Measurements from ENCODE around the gene SPPL2B. TPM values are rescaled to one million over a fixed set of nuclear protein-coding genes. Genes with fewer than 3 reads are reported as not detected.

SPPL2B gene
- total RNA-seq, 4 donors from 2014 or later = 149 to 367 (median 242) TPM

GRCh38 chr19:2338055-2338615 lies 9.7 kb downstream of the SPPL2B start:
- no peak for TF ChIP-seq POLR2AphosphoS5 (IDR thresholded peaks at IDR 0.05)
- no peak for TF ChIP-seq CTCF (IDR thresholded peaks at IDR 0.05)
- TF ChIP-seq POLR2A (IDR thresholded peaks at IDR 0.05) = no peak
- no peak for TF ChIP-seq EP300 (IDR thresholded peaks at IDR 0.05; ENCODE audit: low read depth)
- H3K27me3 ChIP-seq = no peaks in the 10 kb centered on the region
- no peak for DNase-seq
- no peak overlapping the region for H3K4me3 ChIP-seq
- 89% methylated on average over 14 of the region's 21 CpGs; no CpG with 5 or more reads in 1 of the 2 donors for WGBS, 2 donors (ENCODE audit: low coverage in 1 of 2)
- H3K9me3 ChIP-seq = no peaks in the 10 kb centered on the region
- H3K36me3 ChIP-seq = peaks cover 0 to 5% (median 0%) of the 10 kb centered on the region in 4 donors
- in situ Hi-C loops (cut with MboI; ENCODE audit: low pct_ligation_motif_present in 1 of 4, low pct_unique_long_range_greater_than_20kb in 1 of 4, low sequenced_read_pairs in 3 of 4) (no loop called here), intact Hi-C loops (cut with DNase I; ENCODE audit: low total_unique reads) (no loop called here)
- peaks cover 11 to 21% (median 13%) of the 10 kb centered on the region in 4 donors for H3K4me1 ChIP-seq
- H3K27ac ChIP-seq = no peak overlapping the region

DNA sequence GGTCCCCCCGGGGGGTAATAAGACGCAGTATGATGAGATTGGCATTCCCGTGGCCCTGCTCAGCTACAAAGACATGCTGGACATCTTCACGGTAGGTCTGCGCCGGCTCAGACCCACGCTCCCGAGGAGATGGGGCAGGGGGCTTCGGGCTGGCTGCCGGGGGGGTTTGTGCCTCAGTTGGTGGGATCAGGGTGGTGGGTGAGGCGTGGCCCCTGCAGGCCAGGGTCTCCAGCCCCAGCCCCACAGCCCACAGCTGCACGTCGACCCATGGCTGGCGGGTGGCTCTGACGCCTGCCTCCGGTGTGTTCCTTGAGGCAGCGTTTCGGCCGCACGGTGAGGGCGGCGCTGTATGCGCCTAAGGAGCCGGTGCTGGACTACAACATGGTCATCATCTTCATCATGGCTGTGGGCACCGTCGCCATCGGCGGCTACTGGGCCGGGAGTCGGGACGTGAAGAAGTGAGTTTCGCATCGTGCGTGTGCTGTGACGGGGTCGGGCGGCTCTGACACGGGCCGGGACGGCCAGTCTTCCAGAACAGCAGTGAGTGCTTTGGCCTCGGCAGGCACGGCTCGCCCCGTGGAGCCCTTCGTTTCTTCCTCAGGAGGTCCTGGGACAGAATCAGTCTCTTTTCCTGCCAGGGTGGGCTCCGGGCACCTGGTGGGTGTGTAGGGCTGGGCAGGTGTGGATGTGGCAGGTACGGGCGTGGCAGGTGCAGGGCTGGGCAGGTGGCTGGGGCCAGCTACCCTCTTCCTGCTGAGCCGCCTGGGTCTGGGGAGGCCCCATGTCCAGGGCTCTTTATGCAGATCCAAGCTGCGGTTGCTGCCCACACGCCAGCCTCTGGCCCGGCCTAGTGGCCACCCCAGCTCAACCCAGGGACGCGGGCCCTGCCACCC lies 10.5 kb downstream of the SPPL2B start:
- Histone ChIP-seq H3K4me1 (peaks cover 2 to 12% (median 4%) of the 10 kb centered on the region in 4 donors), H3K27me3 (no peaks in the 10 kb centered on the region), H3K36me3 (peaks cover 0 to 5% (median 0%) of the 10 kb centered on the region in 4 donors), H3K27ac (no peak overlapping the region), H3K4me3 (no peak overlapping the region), H3K9me3 (no peaks in the 10 kb centered on the region)
- in situ Hi-C loops (cut with MboI; ENCODE audit: low pct_ligation_motif_present in 1 of 4, low pct_unique_long_range_greater_than_20kb in 1 of 4, low sequenced_read_pairs in 3 of 4) (no loop called here), intact Hi-C loops (cut with DNase I; ENCODE audit: low total_unique reads) (no loop called here)
- TF ChIP-seq POLR2AphosphoS5 (IDR thresholded peaks at IDR 0.05) = no peak
- TF ChIP-seq EP300 (IDR thresholded peaks at IDR 0.05; ENCODE audit: low read depth) = no peak
- TF ChIP-seq CTCF (IDR thresholded peaks at IDR 0.05) = no peak
- DNase-seq = no peak
- WGBS, 2 donors (ENCODE audit: low coverage in 1 of 2) = 85% methylated on average over 35 of the region's 54 CpGs; no CpG with 5 or more reads in 1 of the 2 donors

DNA sequence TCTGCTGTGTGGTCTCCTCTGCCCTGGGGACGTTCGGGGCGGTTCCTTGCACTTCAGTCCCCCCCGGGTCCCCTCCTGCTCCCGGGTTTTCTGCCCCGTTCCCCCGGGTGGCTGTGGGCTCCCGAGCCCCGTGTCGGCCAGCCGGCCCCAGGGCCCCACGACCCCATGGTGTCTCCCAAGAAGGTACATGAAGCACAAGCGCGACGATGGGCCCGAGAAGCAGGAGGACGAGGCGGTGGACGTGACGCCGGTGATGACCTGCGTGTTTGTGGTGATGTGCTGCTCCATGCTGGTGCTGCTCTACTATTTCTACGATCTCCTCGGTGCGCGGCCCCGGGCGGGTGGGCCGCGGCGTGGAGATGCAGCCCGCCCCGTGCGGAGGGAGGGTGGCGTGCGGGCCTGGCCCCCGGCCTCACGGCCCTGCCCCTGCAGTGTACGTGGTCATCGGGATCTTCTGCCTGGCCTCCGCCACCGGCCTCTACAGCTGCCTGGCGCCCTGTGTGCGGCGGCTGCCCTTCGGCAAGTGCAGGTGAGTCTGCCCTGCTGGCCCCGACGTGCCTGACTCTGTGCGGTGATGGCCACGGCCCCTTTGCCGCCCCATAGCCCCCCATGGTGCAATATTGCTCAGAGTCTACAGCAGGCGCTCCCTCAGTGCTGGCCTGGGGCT lies 11.3 kb downstream of the SPPL2B start:
- DNase-seq = no peak
- Histone ChIP-seq H3K4me1 (peaks cover 0 to 5% (median 0%) of the 10 kb centered on the region in 4 donors), H3K4me3 (no peak overlapping the region), H3K9me3 (no peaks in the 10 kb centered on the region), H3K27ac (no peak overlapping the region), H3K36me3 (peaks cover 0 to 5% (median 0%) of the 10 kb centered on the region in 4 donors), H3K27me3 (no peaks in the 10 kb centered on the region)
- intact Hi-C loops (cut with DNase I; ENCODE audit: low total_unique reads) = no loop called here
- WGBS, 2 donors (ENCODE audit: low coverage in 1 of 2) = 94% methylated on average over 37 of the region's 52 CpGs; no CpG with 5 or more reads in 1 of the 2 donors
- TF ChIP-seq POLR2A (IDR thresholded peaks at IDR 0.05) (no peak), CTCF (IDR thresholded peaks at IDR 0.05) (no peak), EP300 (IDR thresholded peaks at IDR 0.05; ENCODE audit: low read depth) (no peak), POLR2AphosphoS5 (IDR thresholded peaks at IDR 0.05) (no peak)
- in situ Hi-C loops (cut with MboI; ENCODE audit: low pct_ligation_motif_present in 1 of 4, low pct_unique_long_range_greater_than_20kb in 1 of 4, low sequenced_read_pairs in 3 of 4) = no loop called here
